Ascending aorta (tissue), 2 donors: ENCODE results near the gene UGP2. TPM values are rescaled to one million over a fixed set of nuclear protein-coding genes. Genes with fewer than 3 reads are reported as not detected.

Experiments used
- DNase-seq, 2 donors: peaks; one replicate each; pipeline ENCODE4 v3.0.0-alpha.2; 2019; ENCODE audit warnings: low spot score in 2 of 2
- H3K27ac ChIP-seq, 2 donors: fragments of 200-600 bp; sonication (generic); one replicate each; pipeline ENCODE4 v1.5.1; 2016 to 2017; ENCODE audit warnings: mild to moderate bottlenecking in 1 of 2
- H3K27me3 ChIP-seq: fragments of 200-600 bp; sonication (generic); one replicate; pipeline ENCODE4 v1.5.1; 2017
- H3K36me3 ChIP-seq, 2 donors: fragments of 200-600 bp; sonication (generic); one replicate each; pipeline ENCODE4 v1.5.1; 2016
- H3K4me1 ChIP-seq, 2 donors: fragments of 200-600 bp; sonication (generic); one replicate each; pipeline ENCODE4 v1.5.1; 2016 to 2017; ENCODE audit warnings: mild to moderate bottlenecking in 1 of 2
- H3K4me3 ChIP-seq, 2 donors: fragments of 200-600 bp; sonication (generic); one replicate each; pipeline ENCODE4 v1.5.1; 2016 to 2017; ENCODE audit warnings: mild to moderate bottlenecking in 1 of 2
- H3K9me3 ChIP-seq, 2 donors: fragments of 200-600 bp; sonication (generic); one replicate each; pipeline ENCODE4 v1.5.1; 2016
- intact Hi-C: fragments of 100-400 bp; cut with DNase I; formaldehyde crosslinking; loops from one replicate; pipeline ENCODE4 v1.15.1; 2023
- total RNA-seq: library from RNA; depleted of rRNA; stranded (reverse); fragments of >200 nt; gene quantifications from one replicate; pipeline ENCODE4 v1.1.0, GENCODE V29; 2016
- TF ChIP-seq, protein P1 (sequence below), 3 experiments: fragments of 200-600 bp in 2 of 3; fragments of 450-650 bp in 1 of 3; sonication (generic) in 2 of 3; IDR thresholded peaks; one replicate each; pipeline ENCODE4 v1.5.1; 2016 to 2019; ENCODE audit warnings: antibody characterized with exemption in 3 of 3, mild to moderate bottlenecking in 1 of 3, moderate library complexity in 1 of 3

Gene UGP2
- 25.7 TPM for total RNA-seq

GRCh38 chr2:63841254-63842022, at the start of gene UGP2:
UGP2 (plus strand) TSS chr2:63841896; CDS start chr2:63842186, 290 bp downstream.
- no peaks in the 10 kb centered on the region for H3K27me3 ChIP-seq
- no peaks in the 10 kb centered on the region for H3K36me3 ChIP-seq
- TF ChIP-seq, protein P1, sequence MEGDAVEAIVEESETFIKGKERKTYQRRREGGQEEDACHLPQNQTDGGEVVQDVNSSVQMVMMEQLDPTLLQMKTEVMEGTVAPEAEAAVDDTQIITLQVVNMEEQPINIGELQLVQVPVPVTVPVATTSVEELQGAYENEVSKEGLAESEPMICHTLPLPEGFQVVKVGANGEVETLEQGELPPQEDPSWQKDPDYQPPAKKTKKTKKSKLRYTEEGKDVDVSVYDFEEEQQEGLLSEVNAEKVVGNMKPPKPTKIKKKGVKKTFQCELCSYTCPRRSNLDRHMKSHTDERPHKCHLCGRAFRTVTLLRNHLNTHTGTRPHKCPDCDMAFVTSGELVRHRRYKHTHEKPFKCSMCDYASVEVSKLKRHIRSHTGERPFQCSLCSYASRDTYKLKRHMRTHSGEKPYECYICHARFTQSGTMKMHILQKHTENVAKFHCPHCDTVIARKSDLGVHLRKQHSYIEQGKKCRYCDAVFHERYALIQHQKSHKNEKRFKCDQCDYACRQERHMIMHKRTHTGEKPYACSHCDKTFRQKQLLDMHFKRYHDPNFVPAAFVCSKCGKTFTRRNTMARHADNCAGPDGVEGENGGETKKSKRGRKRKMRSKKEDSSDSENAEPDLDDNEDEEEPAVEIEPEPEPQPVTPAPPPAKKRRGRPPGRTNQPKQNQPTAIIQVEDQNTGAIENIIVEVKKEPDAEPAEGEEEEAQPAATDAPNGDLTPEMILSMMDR (IDR thresholded peaks at IDR 0.05), result peak in 1 of 3 experiments; percentile 22
- peak; percentile 86 to 97 for DNase-seq
- H3K9me3 ChIP-seq, result no peaks in the 10 kb centered on the region
- H3K4me1 ChIP-seq, result peaks cover 0 to 31% of the 10 kb centered on the region in 2 donors
- H3K4me3 ChIP-seq, result peak within 1 kb of the TSS; percentile 67 to 91
- intact Hi-C loops, result loop anchor here (2.0 to 10.0 kb wide), 5 partner anchors 36 to 1137 kb away; partner anchors contain the start of genes EHBP1, MDH1 and WDPCP
- H3K27ac ChIP-seq, result peak within 1 kb of the TSS; percentile 97 to 98

GRCh38 chr2:63792530-63792929, 49.2 kb upstream of the UGP2 start:
- Histone ChIP-seq H3K4me3 (no peak overlapping the region), H3K9me3 (no peaks in the 10 kb centered on the region), H3K27me3 (no peaks in the 10 kb centered on the region), H3K36me3 (no peaks in the 10 kb centered on the region), H3K27ac (no peak overlapping the region), H3K4me1 (peaks cover 3 to 22% of the 10 kb centered on the region in 2 donors)
- no peak for DNase-seq
- intact Hi-C loops, result no loop called here
- TF ChIP-seq, protein P1 (IDR thresholded peaks at IDR 0.05), result no peak

DNA sequence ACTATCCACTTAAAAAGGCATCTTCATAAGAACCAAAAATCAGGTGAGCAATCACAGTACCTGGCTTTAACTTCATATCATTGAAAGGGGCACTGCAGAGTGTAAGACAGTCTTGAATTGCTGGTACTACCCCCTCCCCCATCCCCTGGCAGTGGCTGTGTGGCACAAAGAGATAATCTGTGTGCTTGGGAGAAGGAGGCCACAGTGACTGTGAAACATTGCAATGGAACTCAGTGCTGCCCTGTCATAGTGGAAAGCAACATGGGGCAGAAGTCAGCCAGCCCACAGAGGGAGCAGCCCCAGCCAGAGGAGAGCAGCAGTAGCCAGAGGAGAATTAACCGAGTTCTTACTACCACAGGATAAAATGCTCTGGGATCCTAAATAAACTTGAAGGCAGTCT, 45.3 kb upstream of the UGP2 start:
- no peak for DNase-seq
- intact Hi-C loops, result no loop called here
- H3K9me3 ChIP-seq, result no peaks in the 10 kb centered on the region
- TF ChIP-seq, protein P1 (IDR thresholded peaks at IDR 0.05), result no peak
- peaks cover 0 to 1% of the 10 kb centered on the region in 2 donors for H3K4me1 ChIP-seq
- no peaks in the 10 kb centered on the region for H3K27me3 ChIP-seq
- H3K4me3 ChIP-seq, result no peak overlapping the region
- peak overlapping the region; percentile 2 to 50 for H3K27ac ChIP-seq
- H3K36me3 ChIP-seq, result no peaks in the 10 kb centered on the region

GRCh38 chr2:63796796-63797195, 44.9 kb upstream of the UGP2 start:
- intact Hi-C loops, result no loop called here
- Histone ChIP-seq H3K36me3 (no peaks in the 10 kb centered on the region), H3K27ac (peak overlapping the region; percentile 2 to 50), H3K4me1 (no peaks in the 10 kb centered on the region), H3K27me3 (no peaks in the 10 kb centered on the region), H3K4me3 (no peak overlapping the region), H3K9me3 (no peaks in the 10 kb centered on the region)
- no peak for DNase-seq
- TF ChIP-seq, protein P1 (IDR thresholded peaks at IDR 0.05), result no peak

- H3K4me3 ChIP-seq, result no peak overlapping the region
- H3K9me3 ChIP-seq, result no peaks in the 10 kb centered on the region
- H3K4me1 ChIP-seq, result no peaks in the 10 kb centered on the region
- intact Hi-C loops, result loop anchor here (2.0 kb wide), 1 partner anchor 17 kb away; no protein-coding TSS in a partner anchor
- H3K36me3 ChIP-seq, result no peaks in the 10 kb centered on the region
- H3K27me3 ChIP-seq, result no peaks in the 10 kb centered on the region
- H3K27ac ChIP-seq, result no peak overlapping the region
- TF ChIP-seq, protein P1 (IDR thresholded peaks at IDR 0.05), result no peak
- no peak for DNase-seq
These were observed 40.2 kb upstream of the UGP2 start for GRCh38 chr2:63801455-63801854.
